GM21381 (cell line): ENCODE results near the gene PACS1.

Experiments used
- ATAC-seq: cut with Tn5 transposase; IDR thresholded peaks from one replicate; pipeline ENCODE4 v1.9.1; 2021; ENCODE audit warnings: mild to moderate bottlenecking, moderate library complexity; ENCODE audit not compliant: unreplicated experiment

PACS1 gene

DNA sequence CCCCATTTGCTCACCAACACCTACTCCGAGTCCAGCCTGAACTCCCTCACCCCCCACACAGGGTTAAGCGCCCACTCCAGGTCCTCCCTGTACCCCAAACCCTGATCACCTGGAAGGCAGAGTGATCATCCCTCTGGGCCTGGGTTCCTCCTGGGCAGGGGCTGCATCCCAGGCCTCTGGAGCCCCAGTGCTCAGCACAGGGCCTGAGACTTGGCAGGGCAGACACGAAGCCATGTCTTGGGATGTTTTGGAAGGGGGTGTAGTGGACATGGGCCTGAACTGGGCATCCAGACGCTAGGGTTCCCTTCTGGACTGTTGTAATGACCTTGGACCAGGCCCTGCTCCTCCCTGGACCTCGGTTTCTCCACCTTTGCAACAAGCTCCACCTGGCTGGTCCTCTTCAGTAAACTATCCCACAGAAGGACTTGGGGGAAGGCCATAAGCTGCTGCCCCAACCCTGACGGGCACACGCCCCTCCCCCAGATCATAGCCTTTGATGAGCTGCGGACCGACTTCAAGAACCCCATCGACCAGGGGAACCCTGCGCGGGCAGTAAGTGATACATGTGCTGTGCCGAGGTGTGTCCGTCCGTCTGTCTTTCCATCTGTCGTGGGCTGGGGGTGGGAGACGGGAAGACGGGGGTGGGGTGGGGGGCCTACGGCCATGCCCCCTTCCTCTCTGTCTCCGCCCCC is 211.8 kb downstream of the PACS1 start:
- no peak for ATAC-seq

DNA sequence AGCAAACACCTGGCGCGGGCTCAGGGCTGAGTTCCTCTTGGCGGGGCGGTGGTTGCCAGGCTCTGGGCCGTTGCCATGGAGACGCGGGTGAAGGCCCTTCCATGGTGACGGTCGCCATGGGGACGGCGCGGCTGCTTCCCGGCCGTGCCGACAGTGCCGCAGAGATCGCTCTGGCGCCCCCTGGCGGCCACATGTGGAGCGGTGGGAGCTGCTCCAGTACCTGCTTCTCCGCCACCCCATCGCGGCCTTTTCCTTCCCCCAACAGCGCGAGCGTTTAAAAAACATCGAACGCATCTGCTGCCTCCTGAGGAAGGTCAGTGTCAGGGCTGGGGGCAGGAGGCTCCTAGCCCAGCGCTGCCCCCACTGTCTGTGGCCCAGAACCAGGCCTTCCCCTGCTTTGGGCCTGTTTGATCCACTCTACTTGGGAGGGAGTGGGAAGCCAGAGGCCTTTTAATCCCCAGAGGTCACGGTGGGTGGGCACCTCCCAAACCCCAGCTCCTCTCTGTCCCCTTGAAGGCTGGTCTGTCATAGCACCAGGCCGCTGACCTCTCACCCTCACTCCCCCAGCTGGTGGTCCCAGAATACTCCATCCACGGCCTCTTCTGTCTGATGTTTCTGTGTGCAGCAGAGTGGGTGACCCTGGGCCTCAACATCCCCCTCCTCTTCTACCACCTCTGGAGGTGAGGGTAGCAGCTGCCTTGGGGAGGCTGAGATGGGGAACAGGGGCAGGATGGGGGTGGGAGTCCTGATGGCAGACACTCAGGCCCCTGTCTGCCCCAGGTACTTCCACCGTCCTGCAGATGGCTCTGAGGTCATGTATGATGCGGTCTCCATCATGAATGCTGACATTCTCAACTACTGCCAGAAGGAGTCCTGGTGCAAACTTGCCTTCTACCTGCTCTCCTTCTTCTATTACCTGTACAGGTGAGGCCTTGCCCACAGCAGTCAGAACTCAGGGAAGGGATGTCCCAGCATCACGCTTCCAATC is 212.7 kb downstream of the PACS1 start:
- peak; percentile 78 for ATAC-seq

DNA sequence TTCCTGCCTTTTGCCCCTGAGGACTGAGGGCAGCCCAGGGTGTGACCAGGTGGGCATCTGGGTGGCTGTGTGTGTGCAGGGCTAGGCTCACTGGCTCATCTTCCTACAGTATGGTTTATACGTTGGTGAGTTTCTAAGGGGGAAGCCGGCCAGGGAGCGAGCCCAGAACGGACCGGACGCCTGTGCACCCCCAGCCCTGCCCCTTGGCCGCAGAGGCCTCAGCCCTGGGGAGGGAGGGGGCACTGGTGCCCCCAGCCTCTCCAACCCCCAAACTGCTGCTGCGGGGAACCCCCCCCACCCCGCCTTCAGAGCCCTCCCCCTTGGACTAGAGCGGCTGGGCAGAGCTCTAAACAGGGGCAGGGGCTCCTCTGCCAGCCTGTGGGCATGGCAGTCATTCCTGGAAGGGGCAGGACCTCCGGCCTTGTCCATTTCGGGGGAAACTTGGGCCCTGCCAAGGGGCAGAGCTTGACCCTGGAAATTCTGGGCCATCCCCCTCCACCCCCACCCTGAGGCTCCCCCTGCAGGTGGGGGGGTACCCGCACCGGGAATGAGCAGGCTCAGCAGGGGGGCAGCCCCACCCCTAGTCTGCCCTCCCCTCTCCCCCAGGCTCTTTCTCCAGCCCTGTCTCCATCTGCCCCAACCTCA is 213.5 kb downstream of the PACS1 start:
- ATAC-seq, result no peak

DNA sequence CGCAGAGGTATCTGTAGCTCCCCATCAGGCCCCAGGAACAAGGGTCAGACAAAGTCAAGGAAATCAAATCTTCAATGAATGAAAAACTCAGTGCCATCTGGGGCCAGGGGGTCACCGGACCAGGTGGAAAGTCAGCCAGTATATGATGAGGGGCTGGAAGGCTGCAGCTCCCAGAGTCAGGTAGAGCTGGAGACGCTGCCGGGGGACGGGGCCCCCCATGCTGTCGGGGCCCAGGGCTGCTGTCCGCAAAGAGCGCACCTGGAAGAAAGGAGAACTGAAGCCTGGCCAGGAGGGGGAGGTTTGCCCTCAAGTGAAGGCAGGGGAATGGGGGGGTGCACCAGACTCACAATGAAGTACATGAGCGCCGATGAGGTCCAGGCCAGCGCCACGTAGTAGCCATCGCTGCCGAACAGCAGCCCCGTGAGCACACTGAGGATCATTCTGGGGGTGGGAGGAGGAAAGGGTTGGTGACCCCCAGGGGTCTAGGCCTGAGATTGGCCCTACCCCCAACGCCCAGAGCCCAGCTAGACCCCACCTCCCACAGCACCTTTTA is 214.5 kb downstream of the PACS1 start:
- ATAC-seq, result no peak

DNA sequence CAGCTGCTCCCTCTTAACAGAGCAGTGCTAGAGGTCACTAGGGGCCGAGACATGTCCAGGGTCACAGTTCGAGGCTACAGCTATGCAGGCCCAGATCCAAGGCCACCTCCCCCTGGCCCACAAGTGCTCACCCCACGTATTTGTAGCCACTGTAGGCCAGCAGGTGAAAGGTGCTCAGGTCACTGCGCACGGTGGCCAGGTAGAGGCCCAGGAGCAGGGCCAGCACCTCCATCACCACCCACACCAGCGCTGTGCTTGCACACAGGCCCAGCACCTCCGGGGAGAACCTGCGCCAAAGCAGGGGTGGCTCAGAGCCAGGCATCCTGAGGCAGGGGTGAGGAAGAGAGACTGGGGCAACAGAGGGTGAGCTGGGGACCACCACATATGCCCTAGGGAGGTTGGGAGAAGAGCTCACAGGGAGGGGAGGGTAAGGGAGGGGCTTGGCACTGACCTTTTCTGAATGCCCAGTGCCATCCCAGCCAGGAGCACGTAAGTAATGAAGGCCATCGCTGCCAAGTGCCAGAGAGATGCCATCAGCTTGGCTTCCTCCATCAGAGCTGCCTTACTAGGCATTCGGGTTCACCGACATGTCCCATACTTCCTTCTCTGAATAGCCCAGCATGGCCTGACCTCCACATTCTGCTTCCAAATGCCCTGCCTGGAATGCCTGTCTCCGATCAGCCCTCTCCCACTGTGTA is 215.3 kb downstream of the PACS1 start:
- no peak for ATAC-seq

DNA sequence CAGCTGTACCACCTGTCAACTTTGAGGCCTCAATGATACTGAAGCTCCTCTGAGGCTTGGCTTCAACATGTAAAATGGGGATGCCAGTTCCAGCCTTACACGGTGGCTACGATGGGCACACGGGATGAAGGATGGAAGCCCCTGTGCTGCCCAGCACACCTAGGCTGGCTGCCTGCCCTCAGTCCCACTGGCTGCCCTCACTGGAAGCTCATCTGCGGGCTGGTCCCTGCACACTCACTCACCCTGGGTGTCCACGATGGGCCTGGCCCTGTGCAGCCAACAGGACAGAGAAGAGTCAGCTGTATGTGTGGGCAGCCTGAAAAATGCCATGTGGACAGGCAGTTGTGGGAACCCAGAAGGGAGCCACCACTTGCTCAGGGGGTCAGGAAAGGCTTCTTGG is 216.6 kb downstream of the PACS1 start:
- ATAC-seq, result no peak

DNA sequence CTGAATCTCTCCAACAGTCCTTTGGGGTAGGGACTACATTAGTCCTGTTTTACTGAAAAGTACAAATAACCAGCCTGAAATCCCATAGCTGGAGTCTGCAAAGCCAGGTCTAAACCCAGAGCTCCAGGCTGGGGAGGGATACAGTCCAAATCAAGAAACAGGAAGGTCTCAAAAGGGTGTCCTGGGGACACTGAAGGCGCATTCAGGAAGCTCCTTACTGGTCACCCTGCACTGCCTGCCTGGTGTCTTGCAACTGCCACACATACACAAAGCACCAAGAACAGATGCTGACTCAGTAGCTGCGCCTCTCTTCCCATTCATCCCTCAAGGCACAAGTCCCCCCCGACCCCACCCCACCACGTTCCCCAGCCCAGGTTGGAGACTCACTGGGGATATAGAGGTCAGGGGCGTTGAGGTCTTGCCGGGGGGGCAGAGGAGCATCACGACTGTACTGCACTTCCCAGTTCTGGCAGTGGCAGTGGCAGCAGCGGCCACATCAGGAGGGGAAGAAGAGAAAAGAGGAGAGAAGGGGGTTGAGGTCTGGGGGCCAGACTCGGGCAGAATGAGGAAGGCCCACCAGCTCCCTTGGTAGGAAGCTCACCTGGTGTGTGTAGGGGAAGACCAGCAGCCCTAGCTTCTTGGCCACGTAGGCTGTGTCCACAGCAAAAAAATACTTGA is 217.3 kb downstream of the PACS1 start:
- no peak for ATAC-seq

DNA sequence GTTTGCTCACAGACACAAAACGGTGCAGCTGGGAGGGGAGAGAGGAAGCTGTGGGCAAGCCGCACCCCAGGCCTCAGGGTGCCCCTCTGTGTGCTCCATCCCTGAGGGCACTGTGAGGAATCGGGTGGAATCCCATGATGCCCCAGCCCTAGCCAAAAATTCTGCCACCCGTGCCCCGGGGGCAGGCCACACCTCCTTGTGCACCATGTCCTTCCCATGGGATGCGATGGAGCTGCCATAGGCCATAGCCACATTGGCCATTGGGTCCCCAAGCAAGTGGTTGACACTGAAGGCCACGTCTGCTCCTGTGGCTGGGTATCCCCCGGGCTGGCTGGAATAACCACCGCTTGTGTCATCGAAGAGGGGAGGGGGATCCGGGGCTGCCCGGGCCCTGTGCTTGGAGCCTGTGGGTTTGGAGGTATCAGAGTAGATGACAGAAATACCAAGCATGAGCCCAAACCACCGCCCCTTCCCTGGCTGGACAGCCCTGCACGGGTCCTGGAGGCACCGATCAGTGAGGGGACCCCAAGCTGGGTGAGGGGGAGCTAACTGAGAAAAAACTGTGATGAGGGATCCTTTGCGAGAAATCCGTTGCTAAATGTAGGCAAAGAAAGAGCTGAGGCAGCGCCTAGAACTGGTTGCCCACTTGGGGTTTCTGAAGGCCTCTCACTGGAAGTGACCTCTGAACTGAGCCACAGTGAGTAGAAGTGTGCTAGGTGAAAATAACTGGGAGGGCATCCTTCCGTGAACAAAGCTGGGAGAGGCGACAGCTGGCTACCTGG is 218.0 kb downstream of the PACS1 start:
- ATAC-seq, result no peak

DNA sequence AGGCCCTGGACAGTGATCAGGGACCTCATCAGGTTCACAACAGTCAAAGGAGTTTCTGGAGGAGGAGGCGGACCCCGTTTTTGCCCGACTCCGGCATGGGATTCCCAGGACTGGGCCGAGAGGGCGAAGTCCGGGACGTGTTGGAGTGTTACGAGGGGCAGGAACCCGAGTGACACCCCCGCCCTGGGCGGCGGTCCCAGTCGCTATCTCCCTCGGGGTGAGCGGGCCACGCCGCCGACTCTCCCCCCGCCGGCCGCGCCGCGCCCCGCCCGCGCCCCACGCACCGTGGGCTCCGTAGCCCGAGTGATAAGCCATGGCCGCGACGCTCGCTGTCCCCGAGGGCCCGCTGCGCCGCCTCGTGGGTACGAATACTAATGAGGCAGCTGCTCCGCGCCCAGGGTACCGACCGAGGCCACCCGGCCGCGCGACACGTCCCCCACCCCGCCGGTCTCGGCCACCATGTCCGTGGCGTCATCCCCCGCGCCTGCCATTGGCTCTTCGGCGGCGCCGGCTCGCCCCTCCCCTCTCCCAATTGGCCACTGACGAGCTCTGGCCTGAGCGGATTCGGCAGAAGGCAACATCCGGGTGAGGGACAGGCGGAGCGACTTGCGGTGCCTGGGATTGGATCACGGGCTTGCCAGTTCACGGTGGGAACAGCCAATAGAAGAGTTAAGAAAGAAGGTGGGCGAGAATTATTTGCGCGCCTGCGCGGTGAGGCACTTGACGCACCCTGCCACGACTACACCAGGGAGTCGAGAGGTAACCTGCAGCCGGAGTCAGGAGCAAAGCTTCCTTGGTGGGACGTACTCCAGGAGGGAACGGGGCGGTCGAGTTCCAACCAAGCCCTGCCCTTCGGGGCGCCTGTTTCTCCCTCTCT is 218.8 kb downstream of the PACS1 start, which contains the start of gene YIF1A:
YIF1A (minus strand) TSS at position 473 of the 877 bp plus-strand sequence; CDS start at position 315, 158 bp downstream.
- ATAC-seq, result peak; percentile 92

DNA sequence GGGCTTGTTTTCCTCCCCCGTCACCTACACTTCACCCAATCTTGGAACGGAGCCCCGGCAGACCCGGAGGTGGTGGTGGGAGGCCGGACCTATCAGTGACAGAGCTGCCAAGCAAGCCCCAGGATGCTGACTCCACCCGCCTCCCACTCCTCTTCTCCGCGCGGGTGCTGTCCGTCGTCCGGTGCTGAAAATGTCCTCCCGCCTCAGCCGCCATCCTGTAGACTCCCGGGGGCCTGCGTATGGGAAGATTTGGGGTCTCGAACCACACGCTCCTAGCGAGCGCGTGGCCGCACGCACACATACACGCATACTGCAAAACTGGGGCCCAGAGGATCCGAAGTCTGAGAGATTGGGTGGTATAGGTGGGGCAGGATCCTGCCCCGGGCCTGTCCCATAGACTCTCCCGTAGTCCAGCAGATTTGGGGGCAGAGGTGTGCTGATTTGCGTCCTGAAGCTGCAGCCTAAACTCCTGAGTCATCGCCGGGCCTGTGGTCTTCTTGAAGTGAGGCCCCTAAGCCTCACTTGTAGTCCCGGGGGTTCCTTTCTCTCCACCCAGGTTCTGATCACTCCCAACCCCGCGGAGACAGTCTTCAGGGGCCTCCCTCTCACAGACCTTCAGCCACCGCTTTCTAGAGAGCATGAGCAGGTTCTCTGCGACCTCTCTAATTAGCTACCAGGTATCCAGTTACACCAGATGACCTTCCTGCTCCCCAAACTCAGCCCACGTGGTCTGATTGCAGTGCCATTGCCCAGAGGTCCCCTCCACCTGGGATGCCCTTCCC is 219.7 kb downstream of the PACS1 start:
- ATAC-seq, result peak; percentile 22

DNA sequence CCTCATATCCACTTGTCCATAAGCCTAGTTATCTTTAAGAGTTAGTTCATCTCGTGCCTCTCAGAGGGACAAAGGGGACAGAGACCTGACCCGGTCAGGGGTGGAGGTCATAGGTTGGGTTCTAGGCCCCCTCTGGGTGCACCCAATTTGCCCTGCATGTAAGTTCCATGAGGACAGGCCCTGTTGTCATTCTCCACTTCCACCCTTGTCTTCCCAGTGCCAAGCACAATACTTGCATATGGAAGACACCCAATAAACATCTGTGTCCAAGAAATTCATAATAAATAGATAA is 220.2 kb downstream of the PACS1 start:
- no peak for ATAC-seq

DNA sequence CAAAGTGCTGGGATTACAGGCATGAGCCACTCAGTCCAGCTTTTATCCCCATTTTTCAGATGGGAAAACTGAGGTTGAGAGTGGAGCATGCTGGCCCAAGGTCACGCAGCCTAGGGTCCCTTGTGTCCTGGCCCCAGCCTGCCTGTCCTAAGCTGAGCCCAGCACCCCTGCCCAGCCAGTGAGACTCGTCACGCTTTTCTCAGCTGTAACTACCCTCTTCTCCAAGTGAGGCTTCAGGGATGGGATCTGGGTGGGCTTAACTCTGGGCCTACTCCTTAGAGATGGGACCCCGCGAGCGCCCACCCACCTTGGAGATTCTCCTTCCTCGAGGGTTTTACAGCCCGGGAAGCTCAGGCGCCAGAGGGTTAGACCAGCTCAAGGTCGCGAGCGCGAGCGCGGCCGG is 221.2 kb downstream of the PACS1 start:
- no peak for ATAC-seq

DNA sequence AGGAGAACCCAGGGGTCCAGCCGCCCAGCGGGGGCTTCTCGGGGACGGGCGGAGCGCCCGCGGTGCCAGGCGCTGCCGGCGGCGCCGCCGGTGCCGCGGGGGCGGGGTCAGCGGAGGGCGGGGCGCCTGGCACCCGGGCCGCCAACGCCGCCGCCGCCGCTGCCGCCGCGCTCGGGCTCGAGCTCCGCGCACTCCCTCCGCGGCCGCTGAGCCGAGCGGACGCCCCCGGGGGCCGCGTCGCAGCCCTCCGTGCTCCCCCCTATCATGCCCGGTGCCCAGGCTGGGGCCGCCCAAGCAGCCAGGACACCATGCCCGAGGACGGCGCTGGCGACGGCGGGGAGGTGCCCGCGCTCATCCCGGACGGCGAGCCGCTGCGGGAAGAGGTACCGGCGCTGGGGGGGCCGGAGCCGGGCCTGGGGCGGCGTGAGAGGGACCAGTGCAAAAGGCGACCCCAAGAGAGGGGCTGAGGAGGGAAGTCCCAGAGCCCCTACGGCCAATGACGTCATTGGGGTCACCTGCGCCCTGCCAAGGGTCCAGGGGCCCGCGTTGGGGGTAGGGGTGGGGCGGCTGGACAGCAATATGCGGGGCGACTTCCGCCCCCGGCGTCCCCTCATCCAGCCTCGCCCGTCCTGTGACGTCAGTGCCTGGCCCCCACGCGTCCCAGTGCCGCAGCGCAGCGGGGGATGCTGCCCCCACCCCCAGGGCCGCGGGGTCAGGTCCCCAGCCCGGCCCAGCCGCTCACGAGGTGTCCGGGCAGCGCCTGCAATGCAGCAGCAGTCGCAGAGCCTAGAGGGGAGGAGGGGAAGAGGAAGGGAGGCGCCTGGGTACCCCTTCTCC is 221.9 kb downstream of the PACS1 start, which contains the start of gene TMEM151A:
TMEM151A (plus strand) TSS at position 189 of the 837 bp plus-strand sequence; CDS start at position 309, 120 bp downstream.
- no peak for ATAC-seq

DNA sequence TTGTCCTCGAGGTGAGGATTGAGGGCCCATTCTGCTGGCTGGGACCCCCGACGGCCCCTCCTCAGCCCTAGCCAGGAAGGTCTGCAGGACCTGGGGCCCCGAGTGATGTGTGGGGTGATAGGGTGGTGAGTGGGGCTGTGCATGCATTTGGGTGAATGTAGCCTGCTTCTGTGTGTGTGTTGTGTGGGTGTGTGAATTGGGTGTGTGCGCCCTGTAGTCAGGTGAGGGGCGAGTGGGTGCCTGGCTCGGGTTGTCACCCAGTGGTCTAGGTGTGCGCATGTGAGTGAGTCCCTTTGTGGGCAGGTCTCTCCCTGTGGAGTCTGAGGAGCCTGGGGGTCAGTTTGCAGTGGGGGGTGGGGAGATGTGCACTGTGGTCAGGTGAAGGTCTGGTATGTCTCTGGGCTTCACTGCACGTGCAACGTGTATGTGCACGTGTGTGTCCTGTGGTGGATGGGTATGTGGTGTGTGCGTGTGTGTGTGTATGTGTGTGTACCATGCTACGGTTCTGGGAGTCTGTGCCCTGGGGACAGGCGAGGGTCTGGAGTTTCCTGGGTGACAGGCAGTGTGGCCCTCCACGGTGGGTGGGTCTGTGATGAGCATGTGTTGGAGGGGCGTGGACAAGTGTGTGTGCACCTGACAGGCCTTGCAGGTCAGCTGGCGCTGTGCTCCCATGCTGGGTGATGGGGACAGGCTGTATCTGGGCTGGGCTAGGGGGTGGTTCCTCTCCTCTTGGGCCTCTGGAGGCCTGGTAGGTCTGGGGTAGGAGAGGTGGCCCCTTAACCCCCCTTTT is 222.7 kb downstream of the PACS1 start:
- no peak for ATAC-seq

DNA sequence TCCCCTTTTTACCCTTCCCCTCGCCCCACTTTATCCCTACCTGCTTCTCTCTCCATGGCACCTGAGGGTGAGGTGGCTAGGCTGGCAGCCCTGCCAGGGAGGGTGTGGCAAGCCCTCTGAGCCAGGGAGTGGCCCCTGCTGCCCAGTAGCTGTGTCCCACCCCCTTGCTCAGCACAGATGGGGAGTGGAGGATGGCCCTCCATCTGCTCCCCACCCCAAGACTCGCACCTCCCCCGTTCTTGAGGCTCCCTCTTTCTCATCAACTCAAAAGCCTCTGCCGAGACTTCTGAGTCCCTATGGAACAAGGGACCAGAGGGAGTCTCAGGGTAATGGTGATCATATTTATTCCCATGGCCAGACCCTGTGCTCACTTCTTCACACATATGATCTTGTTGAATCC is 223.3 kb downstream of the PACS1 start:
- no peak for ATAC-seq
